Measurements from ENCODE around the gene CFAP299.

- TF ChIP-seq CTCF (IDR thresholded peaks at IDR 0.05; ENCODE audit: low read depth, low read length) (no peak), EZH2phosphoT487 (IDR thresholded peaks at IDR 0.05; ENCODE audit: low read depth) (no peak)
Measured at GRCh38 chr4:80980239-80980638, 644.7 kb downstream of the CFAP299 start.

Measured in OCI-LY3 (cell line).